DMS 273 (cell line): ENCODE results near the gene FBXO41.

Experiments
- DNase-seq: peaks from one replicate; lab custom pipeline; 2025; ENCODE audit not compliant: unreplicated experiment; lab: John Stamatoyannopoulos, UW

The FBXO41 gene

DNA sequence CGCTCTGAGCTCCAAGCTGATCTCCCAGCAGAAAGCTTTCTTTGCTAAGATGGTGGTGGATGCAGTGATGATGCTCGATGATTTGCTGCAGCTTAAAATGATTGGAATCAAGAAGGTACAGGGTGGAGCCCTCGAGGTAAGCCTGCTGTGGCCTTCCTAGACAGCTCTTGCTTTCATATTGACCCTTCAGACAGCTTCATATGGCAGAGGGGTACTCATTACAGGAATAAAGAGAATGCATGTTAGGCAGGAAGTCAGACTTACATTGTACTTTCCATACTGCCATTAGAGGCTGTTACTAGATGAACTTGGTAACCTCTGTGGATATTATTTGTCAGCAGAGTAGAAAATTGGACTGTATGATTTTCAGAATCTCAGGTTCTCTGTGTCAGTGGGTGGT lies 39.7 kb downstream of the FBXO41 start:
- no peak for DNase-seq

- peak; percentile 92 for DNase-seq
These were observed 40.3 kb downstream of the FBXO41 start for GRCh38 chr2:73243884-73244570.

DNA sequence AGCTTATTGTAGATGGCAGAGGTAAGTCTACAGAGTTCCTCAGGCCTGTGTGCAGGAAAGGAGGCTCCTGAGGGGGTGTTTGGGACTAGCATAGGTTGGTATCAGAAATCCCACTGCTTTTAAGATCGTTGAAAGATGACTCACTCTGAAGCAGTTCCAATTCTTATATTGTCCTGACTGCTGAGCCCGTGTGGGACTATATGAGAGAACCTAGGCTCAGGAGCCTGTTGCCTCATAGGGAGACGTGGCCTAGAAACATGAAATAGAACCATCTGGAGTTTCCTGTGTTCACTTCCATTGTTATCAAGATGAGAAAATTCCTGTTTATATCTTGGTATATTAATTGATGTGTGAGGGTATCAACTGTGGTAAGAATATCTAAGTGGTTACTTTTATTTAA lies 44.5 kb downstream of the FBXO41 start:
- no peak for DNase-seq

DNA sequence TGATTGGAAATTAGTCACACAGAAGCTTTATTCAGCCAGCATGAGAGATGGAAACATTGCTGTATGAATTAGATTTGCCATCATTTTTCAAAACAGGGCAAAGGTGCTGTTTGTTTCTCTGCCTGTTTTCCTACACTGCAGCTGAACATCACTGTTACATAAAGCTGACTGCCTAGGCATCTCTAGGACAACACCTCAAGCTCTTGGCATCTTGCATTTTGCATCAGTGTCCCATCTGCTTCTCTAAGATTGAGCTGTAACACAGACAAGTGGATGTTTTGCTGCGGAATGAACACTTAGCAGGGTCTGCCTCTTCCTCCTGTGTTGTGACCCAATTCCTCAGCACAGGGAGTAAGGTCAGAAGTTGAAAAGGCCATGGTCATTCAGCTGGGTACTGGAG lies 45.3 kb downstream of the FBXO41 start:
- no peak for DNase-seq

GRCh38 chr2:73238149-73238548 lies 46.1 kb downstream of the FBXO41 start:
- no peak for DNase-seq

DNA sequence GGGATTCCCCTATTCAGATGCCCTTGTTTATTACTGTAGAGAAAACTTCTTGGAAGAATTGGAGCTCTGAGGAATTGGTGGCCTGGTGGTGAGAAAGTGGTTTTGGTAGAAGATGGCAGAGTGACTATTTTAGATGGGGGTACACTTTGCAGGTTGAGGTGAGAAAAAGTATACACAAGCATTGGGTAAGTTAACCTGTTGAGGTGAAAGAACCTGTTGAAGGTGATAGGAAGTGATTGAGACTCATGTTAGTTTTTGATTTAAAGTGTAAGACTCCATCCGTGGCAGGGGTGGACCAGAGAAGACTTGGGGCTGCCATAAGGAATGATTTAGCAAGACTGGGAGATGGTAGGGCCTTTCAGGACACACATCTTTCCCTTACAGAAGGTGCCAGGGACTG lies 47.1 kb downstream of the FBXO41 start:
- DNase-seq = no peak

DNA sequence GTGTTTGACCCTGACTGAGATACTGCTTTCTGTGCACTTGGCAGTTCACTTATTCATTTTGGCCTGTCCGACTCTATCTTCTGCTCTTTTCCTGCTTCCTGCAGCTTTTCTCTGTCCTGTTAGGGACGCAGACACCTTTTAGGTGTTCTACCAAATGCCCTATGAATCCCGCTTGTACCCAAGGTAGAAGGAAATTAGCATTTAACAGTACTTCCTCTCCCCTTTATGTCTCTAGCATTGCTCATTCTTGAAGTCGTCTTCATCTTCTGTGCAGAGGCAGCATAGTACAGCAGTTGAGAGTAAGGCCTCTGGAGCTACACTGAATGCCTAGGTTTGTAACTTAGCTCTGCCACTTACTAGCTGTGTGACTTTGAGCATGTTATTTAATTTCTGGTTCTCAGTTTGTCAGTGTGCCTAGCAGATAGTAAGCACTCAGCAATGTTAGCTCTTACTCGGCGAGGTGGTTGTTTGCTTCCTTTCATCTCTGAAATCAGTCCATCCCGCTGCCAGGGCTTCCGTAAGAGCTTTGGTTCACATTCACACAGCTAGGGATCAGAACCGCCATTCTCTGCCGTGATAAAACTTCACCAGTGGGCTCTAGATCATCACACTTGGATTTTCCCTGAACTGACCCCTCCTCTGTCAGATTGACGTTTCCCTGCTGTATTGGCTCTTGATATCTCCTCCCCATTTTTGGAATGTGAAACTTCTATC lies 48.8 kb downstream of the FBXO41 start:
- DNase-seq = no peak

DNA sequence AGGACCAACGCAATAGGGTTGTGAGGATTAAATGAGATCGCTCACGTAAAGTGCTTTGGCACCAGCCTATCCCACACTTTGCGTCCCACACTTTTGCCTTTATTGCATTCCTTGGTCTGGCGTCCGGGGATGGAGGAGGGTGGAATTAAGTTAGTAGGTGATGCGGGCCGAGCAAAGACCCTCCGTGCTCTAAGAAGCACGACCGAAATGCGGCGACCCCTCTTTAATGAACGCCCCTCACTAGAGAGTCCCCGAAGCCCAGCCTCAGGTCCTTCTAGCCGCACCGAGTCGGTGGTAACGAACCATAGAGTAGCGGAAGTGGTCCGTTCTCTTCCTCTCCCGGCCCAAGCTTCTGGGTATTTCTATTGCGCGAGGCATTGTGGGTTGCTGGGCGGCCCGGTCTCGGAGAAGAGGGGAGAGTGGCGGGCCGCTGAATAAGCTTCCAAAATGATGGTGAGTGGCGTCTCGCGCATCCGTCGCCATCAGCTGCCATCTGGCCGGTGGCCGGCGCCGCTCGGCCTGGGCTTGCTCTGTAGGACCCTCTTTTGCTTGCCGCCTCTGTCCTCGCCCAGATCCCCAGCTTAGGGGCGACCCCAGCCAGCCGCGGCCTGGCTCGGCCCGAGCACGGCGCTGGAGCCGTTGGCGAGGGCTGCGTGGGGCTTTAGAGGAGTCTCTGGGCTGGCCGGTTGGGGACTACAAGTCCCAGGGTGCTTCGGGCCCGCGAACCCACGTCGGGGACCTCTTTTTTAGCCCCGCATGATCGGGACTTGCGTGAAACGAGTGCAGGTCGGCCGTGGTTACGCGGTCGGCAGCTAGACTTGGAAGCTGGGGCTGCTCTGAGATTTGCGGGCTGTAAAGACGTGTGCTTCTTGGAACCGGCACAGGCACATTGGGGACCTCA lies 50.1 kb downstream of the FBXO41 start, which contains the start of gene CCT7:
Gene CCT7 (plus strand): TSS at position 377 of the 901 bp plus-strand sequence. CDS start 71 bp downstream, at position 448.
- peak; percentile 97 for DNase-seq

DNA sequence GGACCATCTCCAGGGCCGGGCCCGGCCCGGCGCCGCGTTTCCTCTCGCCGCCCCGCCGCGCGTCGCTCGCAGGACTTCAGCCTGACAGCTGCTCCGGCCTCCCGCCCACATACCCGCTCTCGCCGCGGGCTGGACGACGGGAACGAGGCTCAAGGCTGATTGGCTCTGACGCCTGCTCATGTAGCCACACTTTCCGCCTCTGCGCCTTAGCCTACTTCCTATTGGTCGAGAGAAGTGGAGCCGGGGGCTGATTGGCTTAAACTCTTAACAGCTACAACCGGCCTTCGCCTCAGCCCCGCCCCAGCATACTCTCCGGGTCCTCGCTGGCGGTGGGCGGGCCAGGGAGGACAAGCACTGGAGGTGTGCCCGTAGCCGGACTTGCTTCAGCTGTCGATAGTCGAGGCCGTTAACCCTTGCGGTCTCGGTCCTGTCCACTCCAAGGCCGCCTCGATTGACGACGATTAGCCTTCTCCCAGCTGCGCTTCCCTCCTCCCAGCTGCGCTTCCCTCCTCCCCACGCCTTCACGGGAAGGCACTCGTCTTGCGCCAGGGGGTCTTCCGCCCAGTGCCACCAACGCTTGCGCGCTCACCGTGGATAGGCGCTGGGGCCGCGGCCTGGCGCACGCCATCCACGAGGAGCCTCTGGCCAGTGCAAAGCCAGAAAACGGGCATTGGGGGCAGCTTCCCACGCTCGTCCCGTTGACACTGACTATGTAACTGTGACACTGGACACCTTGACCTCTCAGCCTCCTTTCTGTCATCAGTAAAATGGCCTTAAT lies 50.9 kb downstream of the FBXO41 start, which contains the start of gene PRADC1:
Gene PRADC1 (minus strand): TSS at position 86 of the 778 bp plus-strand sequence. CDS start 79 bp downstream, at position 7.
- peak; percentile 100 for DNase-seq

DNA sequence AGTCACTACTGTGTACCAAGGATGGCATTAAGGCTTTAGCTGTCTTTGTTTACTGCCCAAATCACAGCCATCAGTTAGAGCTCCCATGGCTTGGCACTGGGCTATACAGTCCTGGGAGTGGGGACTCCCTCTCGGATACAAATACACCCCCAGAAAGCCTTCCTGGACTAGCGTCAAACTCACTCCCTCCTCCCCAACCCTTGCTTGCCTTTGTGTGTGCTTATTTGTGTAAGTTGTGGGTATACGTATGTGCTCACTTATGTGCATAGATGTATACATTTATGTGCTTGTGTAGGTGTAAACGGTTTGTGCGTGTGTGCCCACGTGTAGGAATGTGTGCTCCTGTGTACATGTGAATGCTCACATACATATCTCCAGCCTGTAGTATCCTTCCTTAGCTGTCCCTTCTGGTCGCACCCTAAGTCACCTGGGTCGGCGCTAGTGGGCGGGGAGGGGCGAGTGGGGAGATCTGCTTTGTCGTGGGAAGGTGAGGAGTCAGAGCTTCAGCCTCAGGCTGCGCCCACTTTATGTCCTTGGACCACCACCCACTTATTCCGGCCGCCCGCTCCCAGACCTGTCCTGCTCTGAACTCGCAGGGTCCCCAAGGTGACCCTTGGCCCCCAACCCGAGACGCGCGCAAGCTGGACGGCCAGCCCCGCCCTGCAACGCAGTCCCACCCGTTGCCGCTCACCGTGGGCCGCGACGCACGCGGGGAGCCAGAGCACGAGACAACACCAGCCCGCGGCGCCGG lies 51.7 kb downstream of the FBXO41 start:
- DNase-seq = peak; percentile 53

- no peak for DNase-seq
These were observed 55.6 kb downstream of the FBXO41 start for GRCh38 chr2:73228631-73229030.

DNA sequence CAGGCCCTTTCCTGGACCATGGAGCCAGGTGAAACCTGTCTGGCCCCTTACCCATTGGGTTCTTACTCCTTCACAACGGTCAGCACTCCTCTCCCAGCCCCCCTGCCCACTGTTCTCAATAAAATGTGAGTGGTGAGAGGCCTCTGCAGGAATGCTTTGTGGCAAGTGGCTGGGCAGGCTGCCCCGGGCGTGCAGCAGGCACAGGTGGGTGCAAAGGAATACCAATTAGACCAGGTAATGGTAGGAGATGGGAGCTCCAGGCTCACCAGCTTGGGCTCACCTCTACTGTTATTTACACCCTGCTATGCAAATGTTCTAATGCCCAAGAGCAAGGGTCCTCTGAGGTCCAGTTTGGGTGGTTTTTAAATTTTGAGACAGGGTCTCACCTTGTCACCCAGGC lies 57.2 kb downstream of the FBXO41 start:
- DNase-seq = no peak

DNA sequence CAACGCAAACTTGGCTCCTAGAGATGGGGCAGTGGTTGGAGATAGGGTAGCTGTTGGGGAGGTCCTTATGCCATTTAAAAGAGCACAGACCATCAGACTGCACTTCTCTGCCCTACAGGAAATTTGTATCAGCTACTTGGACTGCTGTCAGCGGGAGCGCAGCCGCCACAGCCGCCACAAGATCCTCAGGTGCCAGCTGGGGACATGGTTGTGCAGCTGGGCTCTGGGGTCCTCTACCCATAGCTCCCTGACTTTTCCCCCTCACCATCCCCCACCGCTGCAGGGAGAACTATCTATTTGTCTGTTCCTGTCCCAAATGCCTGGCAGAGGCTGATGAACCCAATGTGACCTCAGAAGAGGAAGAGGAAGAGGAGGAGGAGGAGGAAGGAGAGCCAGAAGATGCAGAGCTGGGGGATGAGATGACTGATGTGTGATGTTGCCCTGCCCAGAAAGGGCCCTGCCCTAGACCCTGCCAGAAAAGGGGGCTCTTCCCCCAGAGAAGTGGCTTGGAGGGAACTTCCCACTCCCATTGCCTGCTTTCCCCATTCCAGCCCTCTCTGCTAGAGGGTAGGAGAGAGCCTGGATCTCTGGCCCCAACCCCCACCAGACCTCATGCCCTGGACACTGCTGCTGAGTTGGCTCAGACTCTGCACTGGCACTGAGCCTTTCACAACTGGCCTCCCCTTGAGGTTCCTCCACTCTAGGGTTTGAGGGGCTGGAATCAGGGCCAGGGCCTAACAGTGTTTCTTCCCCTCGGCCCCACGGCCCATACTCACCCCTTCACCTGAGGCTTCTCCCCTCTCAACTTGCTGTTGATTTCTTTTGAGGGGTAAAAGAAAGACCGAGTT lies 58.5 kb downstream of the FBXO41 start:
- no peak for DNase-seq

DNA sequence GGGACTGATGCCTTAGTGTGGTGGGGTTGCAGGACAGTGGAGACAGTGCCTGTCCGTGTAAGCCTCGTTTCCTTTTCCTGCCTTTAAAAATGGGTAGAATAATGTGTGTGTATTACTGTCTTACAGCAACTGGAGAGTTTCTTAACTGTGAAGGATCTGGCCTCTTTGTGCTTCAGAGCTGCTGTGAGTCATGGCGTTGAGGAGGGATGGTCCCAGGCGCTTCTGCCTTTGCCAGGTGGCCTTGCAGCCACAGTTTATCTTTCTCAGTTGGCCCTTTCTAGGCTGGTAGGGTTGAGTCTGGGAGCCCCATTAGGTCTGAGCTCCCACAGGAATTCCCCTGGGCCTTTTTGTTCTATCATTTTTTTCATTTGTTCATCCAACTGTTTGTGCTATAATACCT lies 60.5 kb downstream of the FBXO41 start:
- DNase-seq = no peak

- DNase-seq = no peak
These were observed 66.0 kb downstream of the FBXO41 start for GRCh38 chr2:73218298-73218697.

GRCh38 chr2:73217826-73218225 lies 66.5 kb downstream of the FBXO41 start:
- no peak for DNase-seq

- no peak for DNase-seq
These were observed 67.1 kb downstream of the FBXO41 start for GRCh38 chr2:73217160-73217559.

GRCh38 chr2:73215254-73215653 lies 69.0 kb downstream of the FBXO41 start:
- no peak for DNase-seq
